ENCODE data around the gene SEMA3E. TPM values are rescaled to one million over a fixed set of nuclear protein-coding genes. Genes with fewer than 3 reads are reported as not detected.

Gene SEMA3E
- total RNA-seq, 4 donors from 2014 or later: 1.0 to 2.2 (median 2.0) TPM

DNA sequence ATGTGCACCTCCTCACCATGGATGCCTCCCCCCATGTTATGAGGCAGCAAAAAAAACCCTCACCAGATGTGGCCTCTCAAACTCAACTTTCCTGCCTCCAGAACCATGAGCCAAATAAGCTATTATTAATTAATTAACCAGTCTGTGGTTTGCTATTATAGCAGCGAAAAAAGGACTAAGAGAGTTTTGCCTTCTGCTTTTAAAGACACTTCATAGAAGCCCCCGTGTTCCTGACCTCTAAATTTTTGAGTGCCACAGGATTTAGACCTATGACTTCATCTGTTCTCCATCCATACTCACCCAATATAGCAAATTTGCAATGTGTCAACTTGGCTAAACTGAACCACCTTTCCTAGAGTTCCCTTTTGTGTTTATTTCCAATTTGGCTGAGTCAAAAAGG, 9.2 kb upstream of the SEMA3E start:
- Histone ChIP-seq H3K4me1 (no peaks in the 10 kb centered on the region), H3K4me3 (no peak overlapping the region), H3K9me3 (no peaks in the 10 kb centered on the region), H3K36me3 (no peaks in the 10 kb centered on the region), H3K27ac (no peak overlapping the region), H3K27me3 (no peaks in the 10 kb centered on the region)
- no peak for DNase-seq (ENCODE audit: low spot score in 2 of 2)
- WGBS: 36% methylated on average over 2 of the region's 2 CpGs
- TF ChIP-seq POLR2A (IDR thresholded peaks at IDR 0.05) (no peak), POLR2AphosphoS5 (IDR thresholded peaks at IDR 0.05) (no peak), EP300 (IDR thresholded peaks at IDR 0.05) (no peak)
- TF ChIP-seq, protein P1, sequence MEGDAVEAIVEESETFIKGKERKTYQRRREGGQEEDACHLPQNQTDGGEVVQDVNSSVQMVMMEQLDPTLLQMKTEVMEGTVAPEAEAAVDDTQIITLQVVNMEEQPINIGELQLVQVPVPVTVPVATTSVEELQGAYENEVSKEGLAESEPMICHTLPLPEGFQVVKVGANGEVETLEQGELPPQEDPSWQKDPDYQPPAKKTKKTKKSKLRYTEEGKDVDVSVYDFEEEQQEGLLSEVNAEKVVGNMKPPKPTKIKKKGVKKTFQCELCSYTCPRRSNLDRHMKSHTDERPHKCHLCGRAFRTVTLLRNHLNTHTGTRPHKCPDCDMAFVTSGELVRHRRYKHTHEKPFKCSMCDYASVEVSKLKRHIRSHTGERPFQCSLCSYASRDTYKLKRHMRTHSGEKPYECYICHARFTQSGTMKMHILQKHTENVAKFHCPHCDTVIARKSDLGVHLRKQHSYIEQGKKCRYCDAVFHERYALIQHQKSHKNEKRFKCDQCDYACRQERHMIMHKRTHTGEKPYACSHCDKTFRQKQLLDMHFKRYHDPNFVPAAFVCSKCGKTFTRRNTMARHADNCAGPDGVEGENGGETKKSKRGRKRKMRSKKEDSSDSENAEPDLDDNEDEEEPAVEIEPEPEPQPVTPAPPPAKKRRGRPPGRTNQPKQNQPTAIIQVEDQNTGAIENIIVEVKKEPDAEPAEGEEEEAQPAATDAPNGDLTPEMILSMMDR (IDR thresholded peaks at IDR 0.05): no peak

DNA sequence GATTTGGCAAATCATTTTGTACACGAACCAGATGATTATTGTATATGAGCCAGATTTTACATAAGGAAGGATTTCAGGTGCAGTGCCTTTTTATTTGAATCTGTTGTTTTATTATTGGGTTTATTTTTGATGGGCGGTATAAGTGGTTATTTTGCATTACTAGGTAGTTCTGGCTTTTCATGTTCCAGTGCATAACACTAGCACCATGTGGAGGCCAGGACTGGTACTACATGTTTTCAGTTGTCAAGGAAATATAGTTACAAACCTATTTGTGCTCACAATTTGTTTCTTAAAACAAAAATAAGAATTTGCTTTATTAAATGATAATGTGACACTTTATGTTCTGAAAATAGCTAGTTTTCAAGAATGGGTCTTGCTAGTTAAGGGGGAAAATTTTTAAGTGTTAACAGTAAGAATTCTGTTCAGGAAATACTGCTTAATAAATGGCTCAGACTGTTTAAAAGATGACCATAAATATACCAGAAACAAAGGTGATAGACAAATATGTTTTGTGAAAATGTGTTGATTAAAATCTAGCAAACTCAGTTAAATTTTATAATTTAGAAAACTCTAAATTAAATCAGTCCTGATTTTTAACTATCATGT, 7.1 kb upstream of the SEMA3E start:
- 21% methylated on average over 2 of the region's 2 CpGs for WGBS
- Histone ChIP-seq H3K9me3 (no peaks in the 10 kb centered on the region), H3K36me3 (no peaks in the 10 kb centered on the region), H3K4me1 (no peaks in the 10 kb centered on the region), H3K27ac (no peak overlapping the region), H3K27me3 (no peaks in the 10 kb centered on the region), H3K4me3 (no peak overlapping the region)
- DNase-seq (ENCODE audit: low spot score in 2 of 2): no peak
- no peak for TF ChIP-seq EP300 (IDR thresholded peaks at IDR 0.05)
- TF ChIP-seq, protein P1 (IDR thresholded peaks at IDR 0.05): peak; percentile 54 to 80

DNA sequence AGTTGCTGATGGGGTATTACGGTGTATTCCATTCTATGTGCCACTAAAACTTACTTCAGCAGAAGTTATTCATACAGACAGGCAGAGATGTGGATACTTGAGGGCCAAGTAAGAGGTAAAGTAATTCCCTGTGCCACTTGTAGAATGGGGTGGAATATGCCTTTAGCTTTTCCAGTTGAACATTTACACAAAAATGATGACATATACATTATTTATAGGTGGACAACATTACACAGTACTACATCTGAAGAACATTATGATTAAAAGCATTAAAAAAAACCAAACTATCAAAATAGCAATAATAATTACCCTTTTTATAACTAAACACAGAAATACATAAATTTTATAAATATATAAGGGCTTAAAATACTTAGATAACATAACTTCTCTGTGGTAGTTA, 3.5 kb upstream of the SEMA3E start:
- TF ChIP-seq, protein P1 (IDR thresholded peaks at IDR 0.05): no peak
- TF ChIP-seq POLR2AphosphoS5 (IDR thresholded peaks at IDR 0.05) (no peak), EP300 (IDR thresholded peaks at IDR 0.05) (no peak), POLR2A (IDR thresholded peaks at IDR 0.05) (no peak)
- no peaks in the 10 kb centered on the region for H3K27me3 ChIP-seq
- H3K4me1 ChIP-seq: peaks cover 4% of the 10 kb centered on the region
- no peaks in the 10 kb centered on the region for H3K36me3 ChIP-seq
- H3K27ac ChIP-seq: no peak overlapping the region
- H3K9me3 ChIP-seq: no peaks in the 10 kb centered on the region
- 95% methylated on average over 1 of the region's 1 CpG for WGBS
- no peak overlapping the region for H3K4me3 ChIP-seq
- no peak for DNase-seq (ENCODE audit: low spot score in 2 of 2)

DNA sequence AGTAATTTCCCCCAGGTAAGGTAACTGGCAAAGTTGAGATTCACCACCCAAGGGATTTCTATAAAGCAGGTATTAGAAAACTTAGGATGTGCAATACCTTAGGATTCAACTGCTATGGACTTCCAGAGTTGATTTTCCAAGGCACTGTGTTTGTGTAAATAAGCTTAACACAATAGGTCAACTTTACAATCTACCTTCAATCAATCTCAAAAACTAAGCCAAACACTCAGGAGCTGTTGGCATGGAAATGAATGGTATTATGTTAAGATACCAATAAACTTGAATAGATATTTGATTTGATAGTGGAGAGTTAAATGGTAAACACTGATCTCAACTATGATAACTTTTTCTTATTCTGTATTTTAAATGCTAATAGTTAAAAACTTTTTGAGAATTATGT, 762 bp upstream of the SEMA3E start:
- no peak for DNase-seq (ENCODE audit: low spot score in 2 of 2)
- Histone ChIP-seq H3K27ac (no peak overlapping the region), H3K36me3 (no peaks in the 10 kb centered on the region), H3K4me1 (peaks cover 4% of the 10 kb centered on the region), H3K4me3 (no peak overlapping the region), H3K27me3 (no peaks in the 10 kb centered on the region), H3K9me3 (no peaks in the 10 kb centered on the region)
- TF ChIP-seq POLR2A (IDR thresholded peaks at IDR 0.05) (no peak), POLR2AphosphoS5 (IDR thresholded peaks at IDR 0.05) (no peak), EP300 (IDR thresholded peaks at IDR 0.05) (no peak)
- TF ChIP-seq, protein P1 (IDR thresholded peaks at IDR 0.05): no peak

DNA sequence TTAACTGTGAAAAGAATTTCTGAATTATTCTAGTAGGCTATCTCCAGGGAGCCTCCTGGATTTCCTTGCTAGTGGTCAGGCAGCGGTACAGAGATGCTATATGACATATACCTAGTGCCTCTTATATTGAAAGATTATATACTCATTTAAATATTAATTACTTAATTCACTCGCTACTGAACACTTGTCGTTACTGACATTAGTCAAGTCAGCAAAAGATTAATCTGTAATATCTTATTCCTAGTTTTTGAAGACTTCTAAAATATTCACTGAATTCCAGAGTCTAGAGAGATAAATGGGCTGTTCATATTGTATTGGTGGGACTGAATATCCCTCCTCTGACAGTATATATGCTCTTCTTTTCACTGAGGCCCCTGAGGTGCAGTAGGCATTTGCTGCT, 2.9 kb downstream of the SEMA3E start:
- TF ChIP-seq, protein P1 (IDR thresholded peaks at IDR 0.05): no peak
- no peak for TF ChIP-seq POLR2A (IDR thresholded peaks at IDR 0.05)
- no peak for TF ChIP-seq EP300 (IDR thresholded peaks at IDR 0.05)
- no peak for TF ChIP-seq POLR2AphosphoS5 (IDR thresholded peaks at IDR 0.05)
- no peaks in the 10 kb centered on the region for H3K36me3 ChIP-seq
- H3K4me1 ChIP-seq: peaks cover 4% of the 10 kb centered on the region
- no peaks in the 10 kb centered on the region for H3K27me3 ChIP-seq
- no peaks in the 10 kb centered on the region for H3K9me3 ChIP-seq
- H3K27ac ChIP-seq: no peak overlapping the region
- DNase-seq (ENCODE audit: low spot score in 2 of 2): no peak
- WGBS: 92% methylated on average over 3 of the region's 3 CpGs
- no peak overlapping the region for H3K4me3 ChIP-seq

All from suprapubic skin (tissue), 4 donors.